NOMO-1 treated with DMSO at 0.1 percent for 48 hours (cell line): ENCODE measurements around the gene MIX23.

Experiments
- DNase-seq: peaks from one replicate; lab custom pipeline; 2025; ENCODE audit not compliant: unreplicated experiment; lab: John Stamatoyannopoulos, UW

MIX23 gene

DNA sequence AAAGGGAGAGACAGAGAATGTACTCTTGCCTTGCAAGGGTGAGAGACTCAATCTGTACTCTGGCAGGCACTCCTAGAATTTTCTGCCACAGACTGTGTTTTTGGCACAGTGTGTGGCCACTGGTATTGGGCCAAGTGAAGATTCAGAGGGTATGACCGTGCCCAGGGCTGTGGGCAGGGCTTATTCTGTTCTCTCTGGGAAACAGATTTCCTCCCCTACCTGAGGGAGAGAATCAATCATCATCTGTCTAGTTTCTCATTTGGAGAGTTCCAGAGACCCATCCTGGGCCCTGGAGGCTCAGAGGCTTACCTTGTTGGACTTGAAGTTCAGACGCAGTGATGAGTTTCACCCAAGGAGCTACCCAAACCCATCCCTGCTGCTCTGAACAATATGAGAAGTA lies 29.8 kb downstream of the MIX23 start:
- DNase-seq, result no peak

DNA sequence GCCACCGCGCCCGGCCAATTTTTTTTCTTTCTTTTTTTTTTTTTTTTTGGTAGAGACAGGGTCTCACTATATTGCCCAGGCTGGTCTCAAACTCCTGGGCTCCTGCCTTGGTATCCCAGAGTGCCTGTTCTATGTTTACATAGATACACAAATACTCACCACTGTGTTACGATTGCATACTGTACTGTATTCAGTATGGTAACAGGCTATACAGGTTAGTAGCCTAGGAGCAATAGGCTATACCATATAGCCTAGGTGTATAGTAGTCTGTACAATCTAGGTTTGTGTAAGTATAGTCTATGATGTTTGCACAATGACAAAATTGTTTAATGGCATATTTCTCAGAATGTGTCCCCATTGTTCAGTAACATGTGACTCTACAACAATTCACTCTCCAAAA lies 31.4 kb downstream of the MIX23 start:
- DNase-seq, result no peak

DNA sequence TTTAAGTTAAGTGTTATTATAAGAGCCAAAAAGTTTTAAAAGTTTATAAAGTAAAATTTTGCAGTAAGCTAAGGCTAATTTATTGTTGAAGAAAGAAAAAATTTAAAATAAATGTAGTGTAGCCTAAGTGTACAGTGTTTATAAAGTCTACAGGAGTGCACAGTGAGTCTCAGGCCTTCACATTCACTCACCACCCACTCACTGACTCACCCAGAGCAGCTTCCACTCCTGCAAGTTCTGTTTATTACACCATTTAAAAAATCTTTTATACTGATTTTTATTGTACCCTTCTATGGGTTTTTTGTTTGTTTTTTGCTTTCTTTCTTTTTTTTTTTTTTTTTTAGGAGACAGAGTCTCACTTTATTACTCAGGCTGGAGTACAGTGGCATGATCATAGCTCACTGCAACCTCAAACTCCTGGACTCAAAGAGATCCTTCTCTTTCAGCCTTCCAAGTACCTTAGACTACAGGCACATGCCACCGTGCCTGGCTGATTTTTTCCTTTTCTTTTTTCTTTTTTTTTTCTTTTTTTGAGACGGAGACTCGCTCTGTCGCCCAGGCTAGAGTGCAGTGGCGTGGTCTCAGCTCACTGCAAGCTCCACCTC lies 32.1 kb downstream of the MIX23 start:
- no peak for DNase-seq

DNA sequence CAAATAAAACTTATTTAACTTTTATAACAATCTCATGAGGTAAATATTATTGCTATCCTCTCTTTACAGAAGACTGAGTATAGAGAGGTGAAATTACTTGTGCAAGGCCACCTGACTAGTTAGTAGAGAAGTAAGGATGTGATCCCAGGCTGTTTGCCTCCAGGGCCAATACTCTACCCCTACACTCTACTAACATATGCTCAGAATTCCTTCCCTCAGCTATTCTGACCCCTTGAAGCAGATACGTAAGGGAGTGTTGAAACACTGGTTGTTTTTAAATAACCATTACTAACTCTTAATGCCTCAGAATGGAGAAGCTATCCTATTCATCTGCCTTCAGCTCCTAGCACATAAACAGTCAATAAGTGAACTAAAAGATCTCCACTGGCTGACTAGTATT lies 33.9 kb downstream of the MIX23 start:
- no peak for DNase-seq

DNA sequence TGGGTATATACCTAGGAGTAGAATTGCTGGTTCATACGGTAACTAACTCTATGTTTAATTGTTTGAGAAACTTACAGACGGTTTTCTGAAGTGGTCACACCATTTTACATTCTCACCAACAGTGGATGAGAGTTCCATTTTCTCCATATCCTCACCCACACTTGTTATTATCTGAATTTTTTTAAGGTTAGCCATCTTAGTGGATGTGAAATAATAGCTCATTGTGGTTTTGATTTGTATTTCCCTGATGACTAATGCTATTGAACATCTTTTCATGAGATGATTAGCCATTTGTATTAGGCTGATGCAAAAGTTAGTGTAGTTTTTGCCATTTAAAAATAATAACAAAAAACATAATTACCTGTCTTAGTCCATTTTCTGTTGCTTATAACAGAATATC lies 39.4 kb downstream of the MIX23 start:
- DNase-seq, result no peak

- DNase-seq, result no peak
Observed at GRCh38 chr3:122342803-122343202, 40.2 kb downstream of the MIX23 start.

DNA sequence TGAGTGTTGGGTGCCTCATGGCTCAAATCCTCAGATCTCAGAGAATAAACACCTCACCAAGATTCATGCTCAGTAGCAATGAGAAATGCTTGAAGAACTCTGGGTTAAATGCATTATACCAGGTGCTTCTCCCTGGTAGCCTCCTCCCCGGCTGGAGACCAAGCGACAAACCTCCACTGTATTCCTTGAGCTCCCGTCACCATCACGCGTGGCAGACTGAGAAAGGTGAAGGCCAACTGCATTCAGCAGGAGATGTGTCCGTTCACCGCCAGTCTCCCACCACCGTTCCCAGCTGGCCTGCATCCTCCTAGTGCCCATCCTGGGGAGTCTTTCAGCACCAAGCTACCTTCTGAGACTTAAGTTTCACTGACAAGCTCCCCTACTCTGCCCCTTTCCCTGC lies 50.5 kb downstream of the MIX23 start:
- no peak for DNase-seq

DNA sequence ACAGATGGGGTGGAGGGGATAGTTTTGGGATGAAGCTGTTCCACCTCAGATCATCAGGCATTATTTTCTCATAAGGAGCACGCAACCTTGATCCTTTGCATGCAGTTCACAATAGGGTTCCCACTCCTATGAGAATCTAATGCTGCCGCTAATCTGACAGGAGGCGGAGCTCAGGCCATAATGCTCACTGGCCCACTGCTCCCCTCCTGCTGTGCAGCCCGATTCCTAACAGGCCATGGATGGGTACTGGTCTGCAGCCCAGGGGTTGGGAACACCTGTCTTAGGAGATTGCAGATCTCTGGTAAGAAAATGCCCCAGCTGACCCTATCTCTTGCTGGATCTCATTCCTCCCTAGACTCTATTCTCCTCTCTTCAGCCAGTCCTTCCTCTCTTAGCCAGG lies 51.1 kb downstream of the MIX23 start:
- no peak for DNase-seq

DNA sequence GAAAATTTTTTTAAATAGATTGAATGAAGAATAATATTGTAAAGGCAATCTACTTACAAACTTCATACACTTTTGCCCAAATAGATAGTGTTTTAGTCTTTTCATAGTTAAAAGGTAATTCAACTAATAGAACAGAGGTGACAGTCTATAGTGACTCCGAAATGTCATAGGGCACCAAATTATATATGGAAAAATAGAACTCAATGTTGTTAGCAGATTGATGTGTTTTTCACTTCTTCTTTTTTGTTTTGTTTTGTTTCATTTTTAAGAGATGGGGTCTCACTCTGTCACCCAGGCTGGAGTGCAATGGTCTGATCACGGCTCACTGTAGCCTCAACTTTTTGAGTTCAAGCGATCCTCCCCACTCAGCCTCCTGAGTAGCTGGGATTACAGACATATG lies 57.3 kb downstream of the MIX23 start:
- peak; percentile 17 for DNase-seq

DNA sequence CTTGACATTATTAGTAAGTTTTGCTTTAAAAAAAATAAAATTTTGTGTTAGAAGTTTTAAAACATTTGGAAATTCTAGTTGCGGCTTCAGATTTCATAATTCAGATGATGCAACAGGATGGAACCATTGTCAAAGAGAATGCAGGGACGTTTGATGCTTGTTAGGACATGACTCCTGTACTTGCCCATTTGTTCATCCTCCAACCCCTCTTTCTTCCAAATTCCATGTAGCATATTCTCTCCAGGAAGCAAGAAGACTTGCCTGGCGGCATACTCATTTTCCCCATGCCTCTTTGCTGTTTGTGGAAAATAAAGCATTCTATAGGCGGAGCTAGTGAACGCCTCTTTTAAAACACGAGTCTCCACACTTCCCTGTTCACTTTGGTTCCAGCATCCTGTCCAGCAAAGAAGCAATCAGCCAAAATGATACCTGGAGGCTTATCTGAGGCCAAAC lies 58.1 kb downstream of the MIX23 start, which contains the start of gene CSTA:
Gene CSTA, plus strand, starts transcription at position 378 of the 453 bp plus-strand sequence. Its CDS starts 45 bp downstream, at position 423.
- peak; percentile 83 for DNase-seq

- DNase-seq, result no peak
Observed at GRCh38 chr3:122322095-122323075, 60.6 kb downstream of the MIX23 start.

- DNase-seq, result no peak
Observed at GRCh38 chr3:122318620-122319019, 64.4 kb downstream of the MIX23 start.

GRCh38 chr3:122316368-122316767 lies 66.7 kb downstream of the MIX23 start:
- no peak for DNase-seq

DNA sequence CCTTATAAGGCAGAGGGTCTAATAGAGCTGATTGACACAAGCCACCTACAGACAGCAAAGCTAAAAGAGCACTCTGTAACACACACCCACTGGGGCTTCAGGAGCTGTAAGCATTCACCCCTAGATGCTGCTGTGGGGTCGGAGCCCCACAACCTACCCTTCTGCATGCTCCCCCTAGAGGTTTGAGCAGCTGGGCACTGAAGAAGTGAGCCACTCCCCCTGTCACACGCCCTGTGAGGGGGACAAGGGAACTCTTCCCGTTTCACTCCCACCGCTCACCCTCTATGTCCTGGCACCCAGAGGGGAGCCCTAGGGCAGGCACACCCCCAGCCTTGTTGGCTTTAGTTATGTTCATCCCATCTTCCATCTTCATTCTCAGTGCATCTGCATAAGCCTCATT lies 67.4 kb downstream of the MIX23 start:
- no peak for DNase-seq

GRCh38 chr3:122314228-122314876 lies 68.7 kb downstream of the MIX23 start:
- no peak for DNase-seq

GRCh38 chr3:122313281-122313680 lies 69.8 kb downstream of the MIX23 start:
- DNase-seq, result no peak

GRCh38 chr3:122312826-122313225 lies 70.2 kb downstream of the MIX23 start:
- no peak for DNase-seq

DNA sequence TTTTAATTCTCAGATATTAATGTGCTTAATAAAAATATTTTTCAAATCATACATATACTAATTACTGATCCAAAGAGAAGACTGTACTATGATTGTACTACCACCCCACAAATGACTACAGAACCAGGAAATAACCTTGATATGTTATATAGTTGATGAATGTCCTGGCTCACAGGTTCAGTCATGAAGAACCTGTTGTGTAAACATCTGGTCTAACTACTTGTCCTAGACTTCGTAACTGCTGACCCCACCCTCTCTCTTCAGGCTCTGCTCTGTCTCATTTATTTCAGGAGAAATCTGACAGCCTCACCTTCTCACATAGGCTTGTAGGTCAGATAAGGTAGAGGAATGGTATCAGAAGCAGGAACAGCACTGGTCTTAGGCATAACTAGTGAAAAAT lies 72.7 kb downstream of the MIX23 start:
- no peak for DNase-seq
